ENCODE measurements around the gene ACSL3. TPM values are rescaled to one million over a fixed set of nuclear protein-coding genes. Genes with fewer than 3 reads are reported as not detected.
"Not testable (repeated sequence)": the region's sequence is repeated elsewhere in the genome, so short reads cannot be mapped to it uniquely, and the experiment has no call there.

ACSL3 gene
- total RNA-seq, 1 donor from 2014 or later = 67.5 TPM

DNA sequence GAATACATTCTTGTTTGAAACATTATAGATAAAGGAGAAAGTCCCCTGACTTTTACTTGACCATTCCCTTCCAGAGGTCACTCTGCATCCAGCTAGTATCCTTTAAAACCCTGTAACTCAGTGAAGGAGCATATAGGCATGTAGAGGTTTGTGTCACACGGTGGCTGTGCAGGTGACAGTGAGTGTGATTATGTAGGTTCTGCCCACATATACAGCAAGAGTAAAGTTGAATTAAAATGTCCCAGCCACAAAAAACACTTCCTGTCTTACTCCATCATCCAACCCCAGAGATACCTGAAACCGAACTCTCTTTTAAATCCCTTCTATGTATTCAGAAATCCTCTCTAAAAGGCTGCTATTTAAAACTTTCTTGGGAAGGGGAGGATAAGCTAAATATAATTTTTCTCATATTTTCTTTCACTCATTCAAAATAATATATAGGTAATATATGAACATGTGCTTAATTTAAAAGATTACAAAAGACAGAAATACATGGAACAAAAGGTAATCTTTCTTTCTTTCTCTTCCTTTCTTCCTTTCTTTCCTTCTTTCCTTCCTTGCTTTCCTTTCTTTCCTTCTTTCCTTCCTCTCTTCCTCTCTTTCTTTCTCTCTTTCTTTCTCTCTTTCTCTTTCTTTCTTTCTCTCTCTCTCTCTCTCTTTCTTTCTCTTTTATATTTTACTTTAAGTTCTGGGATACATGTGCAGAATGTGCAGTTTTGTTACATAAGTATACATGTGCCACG lies 20.6 kb upstream of the ACSL3 start:
- no peak for DNase-seq
- Mint-ChIP-seq H3K9me3 (no peaks in the 10 kb centered on the region), H3K36me3 (ENCODE audit: low read depth) (no peaks in the 10 kb centered on the region), H3K4me3 (no peak overlapping the region), H3K4me1 (peaks cover 15% of the 10 kb centered on the region), H3K27ac (no peak overlapping the region), H3K27me3 (peaks cover 16% of the 10 kb centered on the region)
- intact Hi-C loops (cut with micrococcal nuclease) = no loop called here

DNA sequence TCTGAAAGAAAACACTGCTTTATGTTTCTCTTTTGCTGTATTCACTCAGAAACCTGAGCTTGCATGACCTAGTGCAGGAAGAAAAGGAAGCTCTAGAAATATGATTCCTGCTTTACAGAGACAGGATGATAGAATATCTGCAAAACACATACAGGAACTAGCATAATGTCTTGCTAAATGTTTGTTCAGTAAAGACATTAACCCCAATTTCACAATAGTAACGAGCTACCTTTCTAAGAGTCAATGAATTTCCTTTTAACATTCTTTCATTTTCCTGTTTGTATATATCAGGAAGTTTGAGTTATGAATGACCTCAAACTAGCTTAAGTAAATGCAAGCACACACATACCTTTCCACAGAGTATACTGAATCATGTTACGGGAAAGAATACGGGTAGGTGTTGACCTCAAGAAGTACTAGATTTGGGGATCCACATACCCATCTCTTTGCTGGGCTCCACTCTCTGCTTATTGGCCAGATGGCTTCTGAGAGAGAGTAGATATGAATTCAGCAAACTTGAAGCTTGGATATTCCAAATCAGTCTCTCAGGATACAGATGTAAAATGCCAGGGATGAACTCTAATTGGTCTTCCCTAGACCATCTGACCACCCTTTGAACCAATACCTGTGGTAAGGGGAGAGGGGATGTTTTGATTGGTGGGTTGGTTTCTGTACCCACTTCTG lies 18.2 kb upstream of the ACSL3 start:
- intact Hi-C loops (cut with micrococcal nuclease) = no loop called here
- no peak overlapping the region for H3K4me3 Mint-ChIP-seq
- peaks cover 12% of the 10 kb centered on the region for H3K27me3 Mint-ChIP-seq
- H3K27ac Mint-ChIP-seq = no peak overlapping the region
- DNase-seq = no peak
- H3K9me3 Mint-ChIP-seq = no peaks in the 10 kb centered on the region
- H3K4me1 Mint-ChIP-seq = peaks cover 15% of the 10 kb centered on the region
- H3K36me3 Mint-ChIP-seq (ENCODE audit: low read depth) = no peaks in the 10 kb centered on the region

DNA sequence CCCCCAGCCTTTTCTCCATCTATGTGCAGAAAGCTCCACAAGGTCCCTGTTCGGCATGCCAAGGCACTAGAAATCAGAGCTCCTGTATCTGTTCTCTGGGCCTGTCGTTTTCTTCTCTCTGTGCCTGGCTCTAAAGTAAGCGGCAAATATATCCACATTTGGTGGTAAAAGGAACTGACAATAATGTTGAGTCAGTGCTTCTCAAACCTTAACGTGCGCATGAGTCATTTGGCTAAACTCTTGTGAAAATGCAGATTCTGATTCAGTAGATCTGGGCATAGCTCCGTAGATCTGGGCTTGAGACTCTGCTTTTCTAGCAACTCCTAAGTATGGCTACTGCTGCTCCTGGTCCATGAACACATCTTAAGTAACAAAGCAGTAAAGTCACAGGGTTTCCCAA lies 16.5 kb upstream of the ACSL3 start:
- Mint-ChIP-seq H3K27ac (no peak overlapping the region), H3K4me3 (no peak overlapping the region), H3K4me1 (peaks cover 15% of the 10 kb centered on the region), H3K9me3 (no peaks in the 10 kb centered on the region), H3K36me3 (ENCODE audit: low read depth) (no peaks in the 10 kb centered on the region), H3K27me3 (peaks cover 11% of the 10 kb centered on the region)
- DNase-seq = no peak
- intact Hi-C loops (cut with micrococcal nuclease) = no loop called here

DNA sequence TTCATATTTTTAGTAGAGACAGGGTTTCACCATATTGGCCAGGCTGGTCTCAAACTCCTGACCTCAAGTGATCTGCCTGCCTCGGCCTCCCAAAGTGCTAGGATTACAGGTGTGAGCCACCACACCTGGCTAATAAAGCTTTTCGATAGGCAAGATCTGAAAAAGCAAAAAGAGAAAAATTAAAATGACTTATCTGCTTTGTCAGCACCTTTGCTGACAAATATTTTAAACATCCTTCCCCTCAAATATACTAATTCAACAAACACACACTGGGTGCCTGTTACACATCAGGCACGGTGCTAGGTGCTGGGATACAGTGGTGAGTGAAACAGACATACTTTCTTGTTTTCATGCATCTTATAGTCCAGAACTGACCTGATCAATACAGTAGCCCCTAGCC lies 15.5 kb upstream of the ACSL3 start:
- H3K4me3 Mint-ChIP-seq; intact Hi-C loops (cut with micrococcal nuclease); H3K27ac Mint-ChIP-seq; H3K36me3 Mint-ChIP-seq (ENCODE audit: low read depth); DNase-seq; H3K9me3 Mint-ChIP-seq: not testable (repeated sequence)
- H3K4me1 Mint-ChIP-seq = peaks cover 12% of the 10 kb centered on the region
- peaks cover 15% of the 10 kb centered on the region for H3K27me3 Mint-ChIP-seq

GRCh38 chr2:222846003-222846402 lies 14.8 kb upstream of the ACSL3 start:
- DNase-seq = no peak
- Mint-ChIP-seq H3K9me3 (no peaks in the 10 kb centered on the region), H3K27ac (no peak overlapping the region), H3K4me3 (no peak overlapping the region), H3K4me1 (peaks cover 9% of the 10 kb centered on the region), H3K27me3 (peaks cover 12% of the 10 kb centered on the region), H3K36me3 (ENCODE audit: low read depth) (no peaks in the 10 kb centered on the region)
- intact Hi-C loops (cut with micrococcal nuclease) = no loop called here

DNA sequence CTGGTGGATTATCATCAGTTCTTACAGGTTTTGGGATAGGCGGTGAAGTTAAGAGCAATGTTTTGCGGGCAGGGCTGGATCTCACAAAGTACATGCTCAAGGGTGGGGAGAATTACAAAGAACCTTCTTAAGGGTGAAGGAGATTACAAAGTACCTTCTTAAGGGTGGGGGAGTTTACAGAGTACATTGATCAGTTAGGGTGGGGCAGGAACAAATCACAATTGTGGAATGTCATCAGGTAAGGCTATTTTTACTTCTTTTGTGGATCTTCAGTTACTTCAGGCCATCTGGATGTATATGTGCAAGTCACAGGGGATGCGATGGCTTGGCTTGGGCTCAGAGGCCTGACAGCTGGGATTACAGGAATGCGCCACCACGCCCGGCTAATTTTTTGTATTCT lies 12.8 kb upstream of the ACSL3 start:
- intact Hi-C loops (cut with micrococcal nuclease); H3K36me3 Mint-ChIP-seq (ENCODE audit: low read depth); H3K4me3 Mint-ChIP-seq; H3K27ac Mint-ChIP-seq; H3K4me1 Mint-ChIP-seq; DNase-seq; H3K9me3 Mint-ChIP-seq: not testable (repeated sequence)
- peaks cover 20% of the 10 kb centered on the region for H3K27me3 Mint-ChIP-seq

DNA sequence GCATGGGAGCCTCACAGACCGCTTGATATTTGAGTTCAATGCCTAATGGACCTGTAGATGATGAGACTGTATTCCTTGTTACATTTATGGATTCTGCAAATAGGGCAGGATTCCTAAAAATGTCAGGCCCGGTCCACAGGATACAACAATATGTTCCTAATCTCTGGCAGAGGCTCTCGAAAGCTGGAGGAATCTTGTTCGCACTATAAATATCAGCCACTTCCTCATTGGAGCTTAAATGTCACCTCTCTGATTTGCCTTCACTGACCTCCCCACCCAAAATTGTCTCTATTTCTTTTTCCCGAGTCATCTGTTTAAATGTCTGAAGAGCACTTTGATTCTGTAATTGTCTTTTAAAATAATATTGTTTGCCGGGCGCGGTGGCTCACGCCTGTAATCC lies 12.0 kb upstream of the ACSL3 start:
- no peak for DNase-seq
- H3K9me3 Mint-ChIP-seq = no peaks in the 10 kb centered on the region
- intact Hi-C loops (cut with micrococcal nuclease) = no loop called here
- H3K27ac Mint-ChIP-seq = no peak overlapping the region
- no peak overlapping the region for H3K4me3 Mint-ChIP-seq
- peaks cover 2% of the 10 kb centered on the region for H3K4me1 Mint-ChIP-seq
- no peaks in the 10 kb centered on the region for H3K36me3 Mint-ChIP-seq (ENCODE audit: low read depth)
- H3K27me3 Mint-ChIP-seq = peaks cover 16% of the 10 kb centered on the region

GRCh38 chr2:222851956-222852617 lies 8.7 kb upstream of the ACSL3 start:
- no peaks in the 10 kb centered on the region for H3K9me3 Mint-ChIP-seq
- no peak for DNase-seq
- H3K4me3 Mint-ChIP-seq = no peak overlapping the region
- no peaks in the 10 kb centered on the region for H3K4me1 Mint-ChIP-seq
- H3K27me3 Mint-ChIP-seq = peaks cover 15% of the 10 kb centered on the region
- no peak overlapping the region for H3K27ac Mint-ChIP-seq
- no peaks in the 10 kb centered on the region for H3K36me3 Mint-ChIP-seq (ENCODE audit: low read depth)
- intact Hi-C loops (cut with micrococcal nuclease) = no loop called here

DNA sequence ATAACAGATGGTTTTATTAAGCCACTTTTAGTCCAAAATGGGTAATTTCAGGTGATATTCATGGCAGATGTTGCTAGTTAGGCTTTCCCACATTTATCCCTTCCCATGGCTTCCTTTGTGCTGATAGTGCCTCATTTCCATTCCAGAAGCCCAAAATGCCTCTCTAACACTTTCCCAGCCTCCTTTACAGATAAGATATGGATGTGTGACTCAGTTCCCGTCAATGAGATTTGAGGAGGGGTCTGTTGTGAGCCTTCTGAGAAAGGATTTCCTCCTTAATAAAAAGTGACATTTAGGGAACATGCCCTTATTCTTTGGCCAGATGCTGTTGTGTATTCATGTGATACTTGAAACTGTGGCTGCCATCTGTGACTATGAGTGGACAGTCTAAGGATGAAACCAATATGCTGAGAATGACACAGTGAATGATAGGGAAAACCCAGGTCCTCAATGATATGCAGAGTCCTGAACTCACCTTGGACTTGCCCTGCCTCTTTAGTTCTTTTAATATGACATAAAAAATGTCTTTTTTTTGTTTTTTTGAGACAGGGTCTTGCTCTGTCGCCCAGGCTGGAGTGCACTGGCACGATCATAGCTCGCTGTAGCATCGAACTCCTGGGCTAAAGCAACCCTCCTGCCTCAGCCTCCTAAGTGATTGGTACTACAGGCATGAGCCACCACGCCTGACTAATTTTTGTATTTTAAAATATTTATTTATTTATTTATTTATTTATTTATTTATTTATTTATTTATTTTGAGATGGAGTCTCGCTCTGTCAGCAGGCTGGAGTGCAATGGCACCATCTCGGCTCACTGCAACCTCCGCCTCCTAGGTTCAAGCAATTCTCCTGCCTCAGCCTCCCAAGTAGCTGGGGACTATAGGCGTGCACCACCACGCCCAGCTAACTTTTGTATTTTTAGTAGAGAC lies 5.8 kb upstream of the ACSL3 start:
- Mint-ChIP-seq H3K4me3 (no peak overlapping the region), H3K9me3 (no peaks in the 10 kb centered on the region), H3K27ac (no peak overlapping the region), H3K4me1 (peaks cover 2% of the 10 kb centered on the region), H3K27me3 (peaks cover 17% of the 10 kb centered on the region), H3K36me3 (ENCODE audit: low read depth) (no peaks in the 10 kb centered on the region)
- intact Hi-C loops (cut with micrococcal nuclease) = no loop called here
- DNase-seq = no peak

- H3K4me1 Mint-ChIP-seq = peaks cover 4% of the 10 kb centered on the region
- H3K4me3 Mint-ChIP-seq = peak overlapping the region; percentile 77
- H3K27me3 Mint-ChIP-seq = peaks cover 9% of the 10 kb centered on the region
- H3K9me3 Mint-ChIP-seq = no peaks in the 10 kb centered on the region
- H3K27ac Mint-ChIP-seq = no peak overlapping the region
- no peak for DNase-seq
- H3K36me3 Mint-ChIP-seq (ENCODE audit: low read depth) = peaks cover 4% of the 10 kb centered on the region
- intact Hi-C loops (cut with micrococcal nuclease) = loop anchor here (2.0 to 5.0 kb wide), 2 partner anchors 43 to 77 kb away; no protein-coding TSS in a partner anchor
Observed at GRCh38 chr2:222859786-222860612, 837 bp upstream of the ACSL3 start.

GRCh38 chr2:222861411-222862105 lies 722 bp downstream of the ACSL3 start:
- DNase-seq = peak; percentile 85
- Mint-ChIP-seq H3K4me1 (peaks cover 9% of the 10 kb centered on the region), H3K27me3 (peaks cover 9% of the 10 kb centered on the region), H3K9me3 (no peaks in the 10 kb centered on the region), H3K27ac (no peak overlapping the region), H3K36me3 (ENCODE audit: low read depth) (peaks cover 4% of the 10 kb centered on the region), H3K4me3 (no peak overlapping the region)
- intact Hi-C loops (cut with micrococcal nuclease) = loop anchor here (1.0 to 5.0 kb wide), 6 partner anchors 41 to 205 kb away; partner anchors contain the start of gene FARSB

- peaks cover 9% of the 10 kb centered on the region for H3K4me1 Mint-ChIP-seq
- intact Hi-C loops (cut with micrococcal nuclease) = loop anchor here (5.0 kb wide), 1 partner anchor 75 kb away; no protein-coding TSS in a partner anchor
- H3K27ac Mint-ChIP-seq = no peak overlapping the region
- no peaks in the 10 kb centered on the region for H3K9me3 Mint-ChIP-seq
- peaks cover 9% of the 10 kb centered on the region for H3K27me3 Mint-ChIP-seq
- no peak overlapping the region for H3K4me3 Mint-ChIP-seq
- DNase-seq = peak; percentile 60
- peaks cover 4% of the 10 kb centered on the region for H3K36me3 Mint-ChIP-seq (ENCODE audit: low read depth)
Observed at GRCh38 chr2:222862106-222862908, 1.5 kb downstream of the ACSL3 start.
